HG03025 (cell line): Measurements from ENCODE around the gene C1orf21.

ENCODE experiments used
- ATAC-seq: cut with Tn5 transposase; IDR thresholded peaks from one replicate; pipeline ENCODE4 v1.9.1; 2021; ENCODE audit warnings: mild to moderate bottlenecking, moderate library complexity; ENCODE audit not compliant: unreplicated experiment, low FRiP score

The C1orf21 gene

GRCh38 chr1:184385865-184386311, 941 bp upstream of the C1orf21 start:
- no peak for ATAC-seq

GRCh38 chr1:184387069-184387475, 243 bp downstream of the C1orf21 start:
- no peak for ATAC-seq

- ATAC-seq, result peak; percentile 18
Observed at GRCh38 chr1:184387476-184388318, 868 bp downstream of the C1orf21 start.

GRCh38 chr1:184388319-184388889, 1.6 kb downstream of the C1orf21 start:
- no peak for ATAC-seq

GRCh38 chr1:184388971-184389370, 2.1 kb downstream of the C1orf21 start:
- ATAC-seq, result no peak

GRCh38 chr1:184389446-184389845, 2.6 kb downstream of the C1orf21 start:
- no peak for ATAC-seq

GRCh38 chr1:184390889-184391288, 4.1 kb downstream of the C1orf21 start:
- ATAC-seq, result no peak

GRCh38 chr1:184392067-184392466, 5.2 kb downstream of the C1orf21 start:
- no peak for ATAC-seq

- no peak for ATAC-seq
Observed at GRCh38 chr1:184392779-184393522, 6.1 kb downstream of the C1orf21 start.

- ATAC-seq, result no peak
Observed at GRCh38 chr1:184393962-184394361, 7.1 kb downstream of the C1orf21 start.

- no peak for ATAC-seq
Observed at GRCh38 chr1:184395370-184395769, 8.5 kb downstream of the C1orf21 start.

GRCh38 chr1:184395937-184396480, 9.2 kb downstream of the C1orf21 start:
- no peak for ATAC-seq

- ATAC-seq, result no peak
Observed at GRCh38 chr1:184399192-184399847, 12.5 kb downstream of the C1orf21 start.

- no peak for ATAC-seq
Observed at GRCh38 chr1:184403961-184404726, 17.3 kb downstream of the C1orf21 start.

GRCh38 chr1:184404727-184405027, 17.8 kb downstream of the C1orf21 start:
- no peak for ATAC-seq

GRCh38 chr1:184405094-184405800, 18.4 kb downstream of the C1orf21 start:
- no peak for ATAC-seq

GRCh38 chr1:184405801-184406142, 18.9 kb downstream of the C1orf21 start:
- ATAC-seq, result no peak

GRCh38 chr1:184406479-184406878, 19.6 kb downstream of the C1orf21 start:
- ATAC-seq, result no peak

- ATAC-seq, result no peak
Observed at GRCh38 chr1:184407816-184408510, 21.1 kb downstream of the C1orf21 start.
